H9 (cell line): ENCODE results near the gene RALGPS2. TPM values are rescaled to one million over a fixed set of nuclear protein-coding genes. Genes with fewer than 3 reads are reported as not detected.

Experiments
- DNase-seq: peaks from one replicate; pipeline ENCODE4 v3.0.0-alpha.2; 2017
- H2AFZ ChIP-seq: one replicate; pipeline ENCODE4 v1.6.1; 2013; ENCODE audit warnings: mild to moderate bottlenecking, low read length, control low read depth, moderate library complexity
- H2AK5ac ChIP-seq: 2 replicates; pipeline ENCODE4 v1.6.1; 2013; ENCODE audit warnings: low read length, control low read depth, mixed read lengths; ENCODE audit not compliant: insufficient read length
- H2BK120ac ChIP-seq: one replicate; pipeline ENCODE4 v1.6.1; 2013; ENCODE audit warnings: low read depth, mild to moderate bottlenecking, low read length, control low read depth, inconsistent platforms; ENCODE audit not compliant: poor library complexity, severe bottlenecking
- H2BK12ac ChIP-seq: 2 replicates; pipeline ENCODE4 v1.6.1; 2013; ENCODE audit warnings: low read length, control low read depth, mixed read lengths, low read depth; ENCODE audit not compliant: insufficient read length
- H2BK15ac ChIP-seq: 2 replicates; pipeline ENCODE4 v1.6.1; 2013; ENCODE audit warnings: low read depth, low read length, control low read depth
- H2BK20ac ChIP-seq: one replicate; pipeline ENCODE4 v1.6.1; 2013; ENCODE audit warnings: low read depth, mild to moderate bottlenecking, low read length, control low read depth, inconsistent platforms; ENCODE audit not compliant: poor library complexity, severe bottlenecking
- H2BK5ac ChIP-seq: 2 replicates; pipeline ENCODE4 v1.6.1; 2013; ENCODE audit warnings: low read length, control low read depth, mixed read lengths; ENCODE audit not compliant: insufficient read length
- H3K14ac ChIP-seq: 2 replicates; pipeline ENCODE4 v1.6.1; 2013; ENCODE audit warnings: low read length, control low read depth; ENCODE audit not compliant: insufficient read depth
- H3K18ac ChIP-seq: 2 replicates; pipeline ENCODE4 v1.6.1; 2013; ENCODE audit warnings: low read depth, mild to moderate bottlenecking, mixed read lengths, low read length, control low read depth; ENCODE audit not compliant: insufficient read length
- H3K23ac ChIP-seq: 2 replicates; pipeline ENCODE4 v1.6.1; 2013; ENCODE audit warnings: low read length, control low read depth, mixed read lengths, low read depth; ENCODE audit not compliant: insufficient read length
- H3K23me2 ChIP-seq: 2 replicates; pipeline ENCODE4 v1.6.1; 2013; ENCODE audit warnings: low read depth, mild to moderate bottlenecking, mixed read lengths, low read length, control low read depth; ENCODE audit not compliant: insufficient read length, poor library complexity, severe bottlenecking
- H3K27ac ChIP-seq: 2 replicates; pipeline ENCODE4 v1.5.1; 2013; ENCODE audit warnings: low read length, control low read depth, mixed read lengths, low read depth; ENCODE audit not compliant: insufficient read length
- H3K27me3 ChIP-seq: 2 replicates; pipeline ENCODE4 v1.6.1; 2013; ENCODE audit warnings: low read length, control low read depth, inconsistent platforms; ENCODE audit not compliant: insufficient read depth
- H3K4ac ChIP-seq: 2 replicates; pipeline ENCODE4 v1.6.1; 2013; ENCODE audit warnings: low read depth, mild to moderate bottlenecking, control low read depth, inconsistent platforms, low read length, moderate library complexity
- H3K4me1 ChIP-seq: 2 replicates; pipeline ENCODE4 v1.6.1; 2013; ENCODE audit warnings: low read length, control low read depth, inconsistent platforms; ENCODE audit not compliant: insufficient read depth
- H3K4me2 ChIP-seq: 2 replicates; pipeline ENCODE4 v1.6.1; 2013; ENCODE audit warnings: low read length, control low read depth, mixed read lengths; ENCODE audit not compliant: insufficient read length, insufficient read depth
- H3K56ac ChIP-seq: 2 replicates; pipeline ENCODE4 v1.6.1; 2013; ENCODE audit warnings: low read depth, mild to moderate bottlenecking, mixed read lengths, low read length, control low read depth; ENCODE audit not compliant: insufficient read length
- H3K79me1 ChIP-seq: 2 replicates; pipeline ENCODE4 v1.6.1; 2013; ENCODE audit warnings: low read depth, mild to moderate bottlenecking, moderate library complexity, low read length, control low read depth, inconsistent platforms; ENCODE audit not compliant: insufficient read depth, poor library complexity, severe bottlenecking
- H3K79me2 ChIP-seq: 2 replicates; pipeline ENCODE4 v1.6.1; 2013; ENCODE audit warnings: low read length, control low read depth, inconsistent platforms; ENCODE audit not compliant: insufficient read depth
- H3K9ac ChIP-seq: 2 replicates; pipeline ENCODE4 v1.6.1; 2013; ENCODE audit warnings: low read length, control low read depth, mixed read lengths; ENCODE audit not compliant: insufficient read length; ENCODE audit errors: extremely low read depth
- H3K9me3 ChIP-seq: one replicate; pipeline ENCODE4 v1.6.1; 2013; ENCODE audit warnings: low read depth, low read length, inconsistent platforms; ENCODE audit not compliant: control insufficient read depth
- H3T11ph ChIP-seq: one replicate; pipeline ENCODE4 v1.6.1; 2013; ENCODE audit warnings: mild to moderate bottlenecking, low read length, control low read depth, inconsistent platforms
- H4K20me1 ChIP-seq: one replicate; pipeline ENCODE4 v1.6.1; 2013; ENCODE audit not compliant: control insufficient read depth, insufficient read length, insufficient read depth
- H4K5ac ChIP-seq: 2 replicates; pipeline ENCODE4 v1.6.1; 2013; ENCODE audit warnings: low read depth, mild to moderate bottlenecking, mixed read lengths, low read length, control low read depth; ENCODE audit not compliant: insufficient read length
- H4K8ac ChIP-seq: replicated peaks from 2 replicates; pipeline ENCODE4 v1.6.1; 2013; ENCODE audit warnings: low read length, control low read depth, mixed read lengths, low read depth; ENCODE audit not compliant: insufficient read length
- H4K91ac ChIP-seq: 2 replicates; pipeline ENCODE4 v1.6.1; 2013; ENCODE audit warnings: low read depth, mild to moderate bottlenecking, moderate library complexity, mixed read lengths, low read length, control low read depth; ENCODE audit not compliant: insufficient read length
- H3K27ac Mint-ChIP-seq, 3 experiments: 2 replicates in 2 of 3; 3 replicates in 1 of 3; pipeline ENCODE4 v1.8.0; 2020 to 2021; ENCODE audit warnings: mixed read lengths in 3 of 3, mild to moderate bottlenecking in 1 of 3, moderate library complexity in 1 of 3
- H3K27me3 Mint-ChIP-seq: 2 replicates; pipeline ENCODE4 v1.8.0; 2021; ENCODE audit warnings: low read depth, mild to moderate bottlenecking, moderate library complexity, mixed read lengths
- H3K36me3 Mint-ChIP-seq, 3 experiments: 2 replicates in 2 of 3; 3 replicates in 1 of 3; pipeline ENCODE4 v1.8.0; 2020 to 2021; ENCODE audit warnings: low read depth in 3 of 3, mixed read lengths in 3 of 3; ENCODE audit not compliant: insufficient read depth in 1 of 3
- H3K4me1 Mint-ChIP-seq, 2 experiments: 2 replicates each; pipeline ENCODE4 v1.8.0; 2020; ENCODE audit warnings: mixed read lengths in 2 of 2
- H3K4me3 Mint-ChIP-seq, 2 experiments: 2 replicates in 1 of 2; 3 replicates in 1 of 2; pipeline ENCODE4 v1.8.0; 2020 to 2021; ENCODE audit warnings: mild to moderate bottlenecking in 2 of 2, mixed read lengths in 2 of 2, moderate library complexity in 1 of 2
- H3K9me3 Mint-ChIP-seq, 2 experiments: 2 replicates in 1 of 2; 3 replicates in 1 of 2; pipeline ENCODE4 v1.8.0; 2020; ENCODE audit warnings: mild to moderate bottlenecking in 2 of 2, mixed read lengths in 2 of 2, moderate library complexity in 1 of 2
- WGBS: extraction: QIAGEN DNeasy Blood & Tissue Kit; methylation state at CpG from one replicate; pipeline ENCODE4 v1.1.7; 2013; ENCODE audit warnings: missing lambda C conversion rate, low lambda C conversion rate, mixed read lengths; ENCODE audit not compliant: insufficient read length; ENCODE audit errors: extremely low coverage; 5-methylcytosine and 5-hydroxymethylcytosine counted together
- total RNA-seq: library from RNA; stranded (reverse); gene quantifications from 2 replicates; pipeline ENCODE4 v1.2.1, GENCODE V29; 2021
- TF ChIP-seq, protein P1 (sequence below): fragments of 200-600 bp; sonication (generic); conservative IDR thresholded peaks from 3 replicates; pipeline ENCODE4 v1.8.0; 2021; ENCODE audit warnings: antibody characterized with exemption, mild to moderate bottlenecking

RALGPS2 gene
- total RNA-seq, 1 experiment from 2014 or later = 32.6 TPM

DNA sequence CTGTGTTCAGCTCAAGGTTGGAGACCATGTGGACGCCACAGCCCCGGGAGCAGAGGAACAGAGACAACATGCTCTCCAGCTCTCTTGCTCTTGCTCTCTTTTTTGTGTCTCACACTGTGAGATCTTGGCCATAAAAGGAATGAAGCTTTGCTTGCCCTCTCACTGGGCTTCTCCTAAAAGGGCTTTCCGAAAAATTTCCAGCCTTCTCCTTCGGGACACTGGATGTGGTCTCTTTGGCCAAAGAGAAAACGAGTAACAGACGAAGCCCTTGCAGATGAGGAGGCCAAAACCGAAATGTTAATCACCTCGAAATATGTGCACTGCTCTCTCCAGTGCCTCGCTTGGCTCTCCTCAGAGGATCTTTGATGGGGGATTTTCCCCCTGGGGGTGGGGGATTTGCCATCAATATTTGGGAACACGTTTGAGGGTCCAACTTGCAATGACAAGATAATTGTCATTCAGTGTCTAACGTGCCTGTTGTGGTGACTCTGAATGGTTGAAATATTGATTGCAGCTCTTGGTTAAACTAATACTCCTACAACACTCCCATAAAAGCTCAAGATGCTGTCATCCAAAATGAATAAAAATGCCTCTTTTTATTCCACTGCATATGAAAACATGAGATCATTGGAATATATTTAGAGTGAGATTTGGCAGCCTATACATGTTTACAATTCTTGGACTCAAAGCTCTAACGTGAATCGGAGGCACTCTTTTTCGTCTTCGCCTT is 214.5 kb downstream of the RALGPS2 start:
- Histone ChIP-seq H2BK120ac (no peak overlapping the region), H4K20me1 (no peaks in the 10 kb centered on the region), H2BK20ac (no peak overlapping the region), H3K79me2 (no peaks in the 10 kb centered on the region), H3K23ac (no peak overlapping the region), H3T11ph (no peak overlapping the region), H3K9ac (no peak overlapping the region), H3K4me2 (no peak overlapping the region), H3K4me1 (no peaks in the 10 kb centered on the region), H3K79me1 (no peaks in the 10 kb centered on the region), H4K8ac (no peak overlapping the region), H3K23me2 (no peaks in the 10 kb centered on the region), H4K5ac (no peak overlapping the region), H2AFZ (no peak overlapping the region), H3K14ac (no peak overlapping the region), H2BK5ac (no peak overlapping the region), H3K9me3 (no peaks in the 10 kb centered on the region), H3K56ac (no peak overlapping the region), H4K91ac (no peak overlapping the region), H2AK5ac (no peak overlapping the region), H3K27me3 (no peaks in the 10 kb centered on the region), H2BK15ac (no peak overlapping the region), H3K4ac (no peak overlapping the region), H2BK12ac (no peak overlapping the region), H3K27ac (no peak overlapping the region), H3K18ac (no peak overlapping the region)
- WGBS = no CpG with 5 or more reads among the region's 15 CpGs
- no peaks in the 10 kb centered on the region for H3K9me3 Mint-ChIP-seq
- TF ChIP-seq, protein P1, sequence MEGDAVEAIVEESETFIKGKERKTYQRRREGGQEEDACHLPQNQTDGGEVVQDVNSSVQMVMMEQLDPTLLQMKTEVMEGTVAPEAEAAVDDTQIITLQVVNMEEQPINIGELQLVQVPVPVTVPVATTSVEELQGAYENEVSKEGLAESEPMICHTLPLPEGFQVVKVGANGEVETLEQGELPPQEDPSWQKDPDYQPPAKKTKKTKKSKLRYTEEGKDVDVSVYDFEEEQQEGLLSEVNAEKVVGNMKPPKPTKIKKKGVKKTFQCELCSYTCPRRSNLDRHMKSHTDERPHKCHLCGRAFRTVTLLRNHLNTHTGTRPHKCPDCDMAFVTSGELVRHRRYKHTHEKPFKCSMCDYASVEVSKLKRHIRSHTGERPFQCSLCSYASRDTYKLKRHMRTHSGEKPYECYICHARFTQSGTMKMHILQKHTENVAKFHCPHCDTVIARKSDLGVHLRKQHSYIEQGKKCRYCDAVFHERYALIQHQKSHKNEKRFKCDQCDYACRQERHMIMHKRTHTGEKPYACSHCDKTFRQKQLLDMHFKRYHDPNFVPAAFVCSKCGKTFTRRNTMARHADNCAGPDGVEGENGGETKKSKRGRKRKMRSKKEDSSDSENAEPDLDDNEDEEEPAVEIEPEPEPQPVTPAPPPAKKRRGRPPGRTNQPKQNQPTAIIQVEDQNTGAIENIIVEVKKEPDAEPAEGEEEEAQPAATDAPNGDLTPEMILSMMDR = no peak
- peaks cover 20 to 22% of the 10 kb centered on the region in 2 experiments for H3K4me1 Mint-ChIP-seq
- H3K4me3 Mint-ChIP-seq = no peak overlapping the region
- peaks cover 5% of the 10 kb centered on the region; the same call in 1 of the 2 replicates for H3K27me3 Mint-ChIP-seq
- no peak for DNase-seq
- H3K27ac Mint-ChIP-seq = no peak overlapping the region
- H3K36me3 Mint-ChIP-seq = no peaks in the 10 kb centered on the region
